Activated T-helper 1 cell treated with anti-CD3 and anti-CD28 coated beads, Interleukin-12 subunit alpha, Interleukin-12 subunit beta, Interleukin-2, Interleukin-4 antibody, amounts not matched to agents 30 ng/mL and 10 ng/mL and 1 ng/mL, durations not matched to agents 14 hours and 24 hours and 36 hours (primary cell): ENCODE measurements around the gene KRTAP4-4. TPM values are rescaled to one million over a fixed set of nuclear protein-coding genes. Genes with fewer than 3 reads are reported as not detected.
"Not testable (repeated sequence)": the region's sequence is repeated elsewhere in the genome, so short reads cannot be mapped to it uniquely, and the experiment has no call there.

Experiments
- DNase-seq: peaks from one replicate; pipeline ENCODE4 v3.0.0; 2021; ENCODE audit warnings: low spot score
- H3K27ac Mint-ChIP-seq: one replicate; pipeline ENCODE4 v1.8.0; 2021; ENCODE audit warnings: mild to moderate bottlenecking, mixed read lengths
- H3K27me3 Mint-ChIP-seq: one replicate; pipeline ENCODE4 v1.8.0; 2022; ENCODE audit warnings: mild to moderate bottlenecking, moderate library complexity, mixed read lengths; ENCODE audit not compliant: insufficient read depth
- H3K36me3 Mint-ChIP-seq: one replicate; pipeline ENCODE4 v1.8.0; 2021; ENCODE audit warnings: low read depth, mixed read lengths
- H3K4me1 Mint-ChIP-seq: one replicate; pipeline ENCODE4 v1.8.0; 2021; ENCODE audit warnings: low read depth, mixed read lengths
- H3K4me3 Mint-ChIP-seq: one replicate; pipeline ENCODE4 v1.8.0; 2021; ENCODE audit warnings: mild to moderate bottlenecking, moderate library complexity, mixed read lengths
- H3K9me3 Mint-ChIP-seq: one replicate; pipeline ENCODE4 v1.8.0; 2021; ENCODE audit warnings: mixed read lengths
- intact Hi-C: fragments of 100-400 bp; cut with micrococcal nuclease; formaldehyde crosslinking; loops from one replicate; pipeline ENCODE4 v1.15.1; 2024
- total RNA-seq: library from RNA; stranded (reverse); gene quantifications from 2 replicates; pipeline ENCODE4 v1.2.3, GENCODE V29; 2022

KRTAP4-4 gene
- total RNA-seq, 1 donor from 2014 or later, result not detected

DNA sequence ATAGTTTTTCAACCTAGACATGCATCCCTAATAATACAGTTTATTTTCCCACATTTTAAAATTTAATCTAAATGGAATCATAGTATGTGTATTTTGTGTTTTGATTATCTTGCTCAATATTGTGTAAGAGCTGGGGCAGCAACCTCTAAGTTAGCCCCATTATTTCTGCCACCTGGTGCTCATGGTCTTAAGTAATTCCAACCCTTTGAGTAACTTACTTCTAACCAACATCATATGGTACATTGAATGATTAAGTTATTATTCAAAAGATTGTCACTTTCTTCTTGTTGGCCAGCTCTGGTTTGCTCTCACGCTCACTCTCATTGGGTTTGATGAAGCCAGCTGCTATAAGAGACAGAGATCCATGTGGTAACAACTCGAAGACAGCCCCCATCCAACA lies 11.3 kb upstream of the KRTAP4-4 start:
- intact Hi-C loops, result no loop called here
- no peak overlapping the region for H3K27ac Mint-ChIP-seq
- no peaks in the 10 kb centered on the region for H3K36me3 Mint-ChIP-seq
- peaks cover 5% of the 10 kb centered on the region for H3K27me3 Mint-ChIP-seq
- no peak overlapping the region for H3K4me3 Mint-ChIP-seq
- no peaks in the 10 kb centered on the region for H3K9me3 Mint-ChIP-seq
- no peaks in the 10 kb centered on the region for H3K4me1 Mint-ChIP-seq
- DNase-seq, result no peak

- Mint-ChIP-seq H3K9me3 (no peaks in the 10 kb centered on the region), H3K36me3 (no peaks in the 10 kb centered on the region), H3K27ac (no peak within 1 kb of the TSS), H3K4me3 (no peak within 1 kb of the TSS), H3K27me3 (peaks cover 3% of the 10 kb centered on the region), H3K4me1 (no peaks in the 10 kb centered on the region)
- no peak for DNase-seq
- intact Hi-C loops, result no loop called here
Measured at GRCh38 chr17:41168121-41168520, 7.6 kb upstream of the KRTAP4-4 start, which contains the start of gene KRTAP4-3. Gene KRTAP4-3 (minus strand): TSS chr17:41168221. CDS start chr17:41168172, 49 bp downstream.

DNA sequence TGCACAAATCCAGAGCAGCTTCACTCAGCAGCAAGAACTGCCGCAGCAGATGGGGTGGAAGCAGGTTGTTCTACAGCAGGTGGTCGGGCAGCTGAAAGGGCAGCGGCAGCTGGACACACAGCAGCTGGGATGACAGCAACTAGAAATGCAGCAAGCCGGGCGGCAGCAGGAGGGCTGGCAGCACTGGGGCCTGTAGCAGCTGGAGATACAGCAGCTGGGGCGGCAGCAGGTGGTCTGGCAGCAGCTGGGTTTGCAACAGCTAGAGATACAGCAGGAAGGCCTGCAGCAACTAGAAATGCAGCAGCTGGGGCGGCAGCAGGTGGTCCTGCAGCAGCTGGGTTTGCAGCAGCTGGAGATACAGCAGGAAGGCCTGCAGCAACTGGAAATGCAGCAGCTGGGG lies 7.0 kb upstream of the KRTAP4-4 start:
- no peak for DNase-seq
- Mint-ChIP-seq H3K27ac (no peak overlapping the region), H3K4me3 (no peak overlapping the region), H3K36me3 (no peaks in the 10 kb centered on the region), H3K4me1 (no peaks in the 10 kb centered on the region), H3K9me3 (no peaks in the 10 kb centered on the region), H3K27me3 (peaks cover 3% of the 10 kb centered on the region)
- intact Hi-C loops, result no loop called here

- Mint-ChIP-seq H3K4me3 (no peak overlapping the region), H3K27me3 (no peaks in the 10 kb centered on the region), H3K9me3 (no peaks in the 10 kb centered on the region), H3K36me3 (no peaks in the 10 kb centered on the region), H3K4me1 (no peaks in the 10 kb centered on the region), H3K27ac (no peak overlapping the region)
- intact Hi-C loops, result no loop called here
- DNase-seq, result no peak
Measured at GRCh38 chr17:41163828-41164227, 3.3 kb upstream of the KRTAP4-4 start.

DNA sequence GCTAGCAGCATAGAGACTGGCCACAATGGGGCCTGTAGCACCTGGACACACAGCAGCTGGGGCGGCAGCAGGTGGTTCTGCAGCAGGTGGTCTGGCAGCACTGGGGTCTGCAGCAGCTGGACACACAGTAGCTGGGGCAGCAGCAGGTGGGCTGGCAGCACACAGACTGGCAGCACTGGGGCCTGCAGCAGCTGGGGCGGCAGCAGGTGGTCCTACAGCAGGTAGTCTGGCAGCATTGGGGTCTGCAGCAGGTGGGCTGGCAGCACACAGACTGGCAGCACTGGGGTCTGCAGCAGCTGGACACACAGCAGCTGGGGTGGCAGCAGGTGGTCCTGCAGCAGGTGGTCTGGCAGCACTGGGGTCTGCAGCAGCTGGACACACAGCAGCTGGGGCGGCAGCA lies 358 bp downstream of the KRTAP4-4 start:
- H3K4me3 Mint-ChIP-seq, H3K9me3 Mint-ChIP-seq, H3K27ac Mint-ChIP-seq, H3K27me3 Mint-ChIP-seq, DNase-seq, intact Hi-C loops, H3K36me3 Mint-ChIP-seq, H3K4me1 Mint-ChIP-seq: not testable (repeated sequence)

DNA sequence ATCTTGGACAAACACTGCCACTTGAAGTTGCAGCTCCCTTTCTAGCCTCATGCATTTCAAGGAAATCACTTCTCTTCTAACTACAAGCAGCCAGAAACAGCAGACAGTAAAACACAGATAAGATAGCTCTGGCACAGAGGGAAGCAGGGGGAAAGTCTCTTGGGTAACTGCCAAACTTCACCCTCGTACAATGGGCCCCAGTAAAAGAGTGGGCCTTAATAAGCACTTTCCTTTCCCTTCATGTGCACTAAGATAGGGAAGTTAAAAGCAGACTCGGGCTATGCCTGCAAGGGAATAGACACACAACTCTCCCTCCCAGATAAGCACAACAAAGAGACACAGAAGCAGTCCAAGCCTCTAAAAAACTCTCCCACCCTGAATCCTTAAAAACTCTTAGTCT lies 6.7 kb downstream of the KRTAP4-4 start:
- Mint-ChIP-seq H3K9me3 (no peaks in the 10 kb centered on the region), H3K27me3 (peaks cover 6% of the 10 kb centered on the region), H3K36me3 (no peaks in the 10 kb centered on the region), H3K4me1 (no peaks in the 10 kb centered on the region), H3K27ac (no peak overlapping the region), H3K4me3 (no peak overlapping the region)
- intact Hi-C loops, result no loop called here
- no peak for DNase-seq

- no peak for DNase-seq
- Mint-ChIP-seq H3K4me3 (no peak overlapping the region), H3K4me1 (no peaks in the 10 kb centered on the region), H3K36me3 (no peaks in the 10 kb centered on the region), H3K27me3 (peaks cover 6% of the 10 kb centered on the region), H3K9me3 (no peaks in the 10 kb centered on the region), H3K27ac (no peak overlapping the region)
- intact Hi-C loops, result no loop called here
Measured at GRCh38 chr17:41151525-41151924, 9.0 kb downstream of the KRTAP4-4 start.

DNA sequence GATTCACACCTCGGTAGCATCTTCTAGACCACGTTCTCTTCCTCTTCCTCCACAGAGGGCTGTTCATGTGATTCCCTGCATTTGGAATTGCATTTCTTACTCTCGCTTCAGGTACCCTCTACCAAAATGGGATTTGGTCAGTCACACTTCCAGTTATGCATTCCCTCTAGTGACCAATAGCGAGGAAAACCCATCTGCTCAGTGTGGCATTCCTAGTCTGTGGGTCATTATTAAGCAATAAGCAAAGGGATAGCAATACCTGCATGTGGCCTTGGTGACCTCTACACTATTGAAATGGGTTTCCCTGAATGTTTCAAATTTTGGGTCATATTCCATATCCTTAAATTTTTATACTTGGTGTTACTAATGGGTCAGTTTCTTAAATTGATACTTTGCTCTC lies 10.5 kb downstream of the KRTAP4-4 start:
- Mint-ChIP-seq H3K4me3 (no peak overlapping the region), H3K36me3 (no peaks in the 10 kb centered on the region), H3K9me3 (no peaks in the 10 kb centered on the region), H3K4me1 (no peaks in the 10 kb centered on the region), H3K27ac (no peak overlapping the region), H3K27me3 (peaks cover 7% of the 10 kb centered on the region)
- DNase-seq, result no peak
- intact Hi-C loops, result no loop called here

GRCh38 chr17:41149652-41149985 lies 10.9 kb downstream of the KRTAP4-4 start, which contains the start of gene KRTAP4-5:
Gene KRTAP4-5 (minus strand): TSS chr17:41149825. CDS start chr17:41149767, 58 bp downstream.
- DNase-seq, result no peak
- Mint-ChIP-seq H3K4me3 (no peak within 1 kb of the TSS), H3K4me1 (no peaks in the 10 kb centered on the region), H3K27me3 (peaks cover 6% of the 10 kb centered on the region), H3K36me3 (no peaks in the 10 kb centered on the region), H3K27ac (no peak within 1 kb of the TSS), H3K9me3 (no peaks in the 10 kb centered on the region)
- intact Hi-C loops, result no loop called here

DNA sequence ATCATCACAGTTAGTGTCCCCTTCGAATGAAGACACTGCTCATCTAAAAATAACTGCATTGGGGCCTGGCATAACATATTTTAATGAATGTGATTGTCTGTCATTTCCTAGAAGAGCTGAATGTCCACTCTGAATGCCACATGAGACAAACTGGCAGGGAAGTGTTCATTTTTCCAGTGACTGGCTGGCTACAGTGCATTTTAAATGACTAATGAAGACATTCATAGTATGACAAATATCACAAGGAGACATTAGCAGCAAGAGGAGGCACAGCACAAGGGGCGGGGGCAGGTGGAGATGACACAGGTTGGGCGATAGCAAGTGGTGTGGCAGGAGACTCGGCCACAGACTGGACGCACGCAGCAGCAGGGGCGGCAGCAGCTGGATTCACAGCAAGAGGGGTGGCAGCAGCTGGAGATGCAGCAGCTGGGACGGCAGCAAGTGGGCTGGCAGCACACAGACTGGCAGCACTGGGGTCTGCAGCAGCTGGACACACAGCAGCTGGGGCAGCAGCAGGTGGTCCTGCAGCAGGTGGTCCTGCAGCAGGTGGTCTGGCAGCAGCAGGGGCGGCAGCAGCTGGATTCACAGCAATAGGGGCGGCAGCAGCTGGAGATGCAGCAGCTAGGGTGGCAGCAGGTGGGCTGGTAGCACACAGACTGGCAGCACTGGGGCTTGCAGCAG lies 11.4 kb downstream of the KRTAP4-4 start:
- H3K4me1 Mint-ChIP-seq, H3K9me3 Mint-ChIP-seq, H3K27me3 Mint-ChIP-seq, H3K4me3 Mint-ChIP-seq, H3K27ac Mint-ChIP-seq, DNase-seq, H3K36me3 Mint-ChIP-seq, intact Hi-C loops: not testable (repeated sequence)

DNA sequence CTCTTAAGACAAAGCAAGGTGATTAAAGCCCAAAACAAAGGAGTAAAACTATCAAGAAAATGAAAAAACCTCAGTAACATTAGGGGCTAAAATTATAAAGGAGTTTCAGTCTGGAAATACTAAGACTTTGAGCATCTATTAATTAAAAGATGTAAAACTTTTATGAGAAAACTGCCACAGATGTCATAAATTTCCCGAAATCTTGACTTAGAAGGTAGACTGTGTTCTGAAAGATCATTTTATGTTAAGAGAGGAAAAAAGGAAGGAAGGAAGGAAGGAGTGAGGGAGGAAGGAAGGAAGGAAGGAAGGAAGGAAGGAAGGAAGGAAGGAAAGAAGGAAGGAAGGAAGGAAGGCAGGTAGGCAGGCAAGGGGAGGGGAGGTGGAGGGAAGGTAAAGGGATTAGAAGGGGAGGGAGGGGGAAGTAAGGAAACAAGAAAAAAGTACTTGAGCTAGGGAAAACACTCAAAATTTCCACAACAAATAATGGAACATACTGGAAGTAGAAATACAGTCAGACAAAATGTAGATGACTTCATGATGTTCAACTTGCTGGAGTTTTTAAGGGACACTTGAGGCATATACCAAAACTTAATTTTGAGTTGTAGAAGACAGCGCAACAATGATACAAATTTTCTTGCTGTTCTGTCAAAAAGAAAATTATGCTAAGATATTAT lies 12.9 kb downstream of the KRTAP4-4 start:
- no peak overlapping the region for H3K4me3 Mint-ChIP-seq

DNA sequence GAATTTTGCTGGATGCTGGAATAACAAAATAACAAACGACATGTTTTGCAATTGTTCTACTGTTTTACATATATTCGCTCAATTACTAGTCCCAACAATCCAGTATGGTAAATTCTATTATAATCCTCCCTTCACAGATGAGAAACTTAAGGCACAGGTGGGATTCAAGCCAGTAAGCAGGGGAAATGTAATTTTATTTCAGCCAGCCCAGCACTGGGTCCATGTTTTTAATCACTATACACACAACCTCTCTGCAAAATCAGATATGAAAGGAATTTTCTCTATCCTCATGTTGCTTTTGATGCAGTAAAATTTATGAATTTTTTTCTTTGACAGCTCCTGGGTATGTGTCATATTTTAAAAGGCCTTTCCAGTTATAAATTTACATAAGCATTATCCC lies 15.3 kb downstream of the KRTAP4-4 start:
- Mint-ChIP-seq H3K36me3 (no peaks in the 10 kb centered on the region), H3K27me3 (peaks cover 3% of the 10 kb centered on the region), H3K4me1 (no peaks in the 10 kb centered on the region), H3K4me3 (no peak overlapping the region), H3K27ac (no peak overlapping the region), H3K9me3 (peaks cover 27% of the 10 kb centered on the region)
- DNase-seq, result no peak
- intact Hi-C loops, result no loop called here

More for the DNA sequence above, 12.9 kb downstream of the KRTAP4-4 start:
- Mint-ChIP-seq H3K9me3 (peaks cover 14% of the 10 kb centered on the region), H3K36me3 (no peaks in the 10 kb centered on the region), H3K27ac (no peak overlapping the region), H3K27me3 (peaks cover 3% of the 10 kb centered on the region), H3K4me1 (no peaks in the 10 kb centered on the region)
- intact Hi-C loops, result no loop called here
- DNase-seq, result no peak

- no peak for DNase-seq
- H3K36me3 Mint-ChIP-seq, result no peaks in the 10 kb centered on the region
- no peak overlapping the region for H3K27ac Mint-ChIP-seq
- H3K4me3 Mint-ChIP-seq, result no peak overlapping the region
- H3K9me3 Mint-ChIP-seq, result peaks cover 27% of the 10 kb centered on the region
- intact Hi-C loops, result no loop called here
- H3K27me3 Mint-ChIP-seq, result peaks cover 3% of the 10 kb centered on the region
- no peaks in the 10 kb centered on the region for H3K4me1 Mint-ChIP-seq
Measured at GRCh38 chr17:41144846-41145245, 15.7 kb downstream of the KRTAP4-4 start.
